Measurements from ENCODE around the gene SPOPL.

DNA sequence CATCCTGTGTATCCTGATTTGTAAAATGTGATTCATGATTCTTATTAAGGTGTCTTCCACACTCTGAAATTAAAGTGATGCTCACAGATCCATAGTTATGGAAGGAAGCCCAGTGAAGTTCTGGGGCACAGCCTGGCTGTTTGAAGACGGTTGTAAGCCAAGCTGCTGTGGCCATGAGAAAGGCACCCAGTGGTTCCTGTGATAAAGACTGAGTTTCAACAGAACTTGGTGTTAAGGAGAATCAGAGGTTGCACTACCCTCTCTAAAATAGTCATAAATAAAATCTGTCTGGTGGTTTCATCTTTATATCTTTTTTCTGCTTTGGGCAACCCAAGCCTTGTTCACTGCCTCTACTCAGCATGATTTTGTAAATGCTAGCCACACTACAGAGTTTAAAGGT lies 32.2 kb upstream of the SPOPL start:
- no peak for TF ChIP-seq EP300 (IDR thresholded peaks at IDR 0.05; ENCODE audit: low read depth)
- TF ChIP-seq, protein P1, sequence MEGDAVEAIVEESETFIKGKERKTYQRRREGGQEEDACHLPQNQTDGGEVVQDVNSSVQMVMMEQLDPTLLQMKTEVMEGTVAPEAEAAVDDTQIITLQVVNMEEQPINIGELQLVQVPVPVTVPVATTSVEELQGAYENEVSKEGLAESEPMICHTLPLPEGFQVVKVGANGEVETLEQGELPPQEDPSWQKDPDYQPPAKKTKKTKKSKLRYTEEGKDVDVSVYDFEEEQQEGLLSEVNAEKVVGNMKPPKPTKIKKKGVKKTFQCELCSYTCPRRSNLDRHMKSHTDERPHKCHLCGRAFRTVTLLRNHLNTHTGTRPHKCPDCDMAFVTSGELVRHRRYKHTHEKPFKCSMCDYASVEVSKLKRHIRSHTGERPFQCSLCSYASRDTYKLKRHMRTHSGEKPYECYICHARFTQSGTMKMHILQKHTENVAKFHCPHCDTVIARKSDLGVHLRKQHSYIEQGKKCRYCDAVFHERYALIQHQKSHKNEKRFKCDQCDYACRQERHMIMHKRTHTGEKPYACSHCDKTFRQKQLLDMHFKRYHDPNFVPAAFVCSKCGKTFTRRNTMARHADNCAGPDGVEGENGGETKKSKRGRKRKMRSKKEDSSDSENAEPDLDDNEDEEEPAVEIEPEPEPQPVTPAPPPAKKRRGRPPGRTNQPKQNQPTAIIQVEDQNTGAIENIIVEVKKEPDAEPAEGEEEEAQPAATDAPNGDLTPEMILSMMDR (IDR thresholded peaks at IDR 0.05), result no peak

Data from transverse colon (tissue), 3 donors.